HEK293T (cell line): ENCODE data around the gene TTC28.

Experiments
- ARNT ChIP-seq: fragments of 450-650 bp; IDR thresholded peaks from 2 replicates; pipeline ENCODE4 v1.6.1; 2017; ENCODE audit warnings: mild to moderate bottlenecking
- FOXA1 ChIP-seq: fragments of 450-650 bp; IDR thresholded peaks from 2 replicates; pipeline ENCODE4 v1.6.1; 2016; ENCODE audit warnings: mild to moderate bottlenecking
- FOXK2 ChIP-seq: fragments of 450-650 bp; IDR thresholded peaks from 2 replicates; pipeline ENCODE4 v1.6.1; 2016; ENCODE audit warnings: mild to moderate bottlenecking
- FOXM1 ChIP-seq: fragments of 450-650 bp; IDR thresholded peaks from 2 replicates; pipeline ENCODE4 v1.6.1; 2017; ENCODE audit warnings: mild to moderate bottlenecking, borderline replicate concordance
- L3MBTL2 ChIP-seq: fragments of 450-650 bp; conservative IDR thresholded peaks from 2 replicates; pipeline ENCODE4 v1.6.1; 2016; ENCODE audit warnings: mild to moderate bottlenecking
- LEF1 ChIP-seq: fragments of 450-650 bp; IDR thresholded peaks from 2 replicates; pipeline ENCODE4 v1.6.1; 2017; ENCODE audit warnings: mild to moderate bottlenecking, borderline replicate concordance
- NFRKB ChIP-seq: fragments of 450-650 bp; IDR thresholded peaks from 2 replicates; pipeline ENCODE4 v1.6.1; 2016; ENCODE audit warnings: mild to moderate bottlenecking, moderate library complexity
- PKNOX1 ChIP-seq: fragments of 450-650 bp; IDR thresholded peaks from 2 replicates; pipeline ENCODE4 v1.6.1; 2016
- SP1 ChIP-seq: fragments of 450-650 bp; IDR thresholded peaks from 2 replicates; pipeline ENCODE4 v1.6.1; 2017
- SUZ12 ChIP-seq: fragments of 450-650 bp; IDR thresholded peaks from 2 replicates; pipeline ENCODE4 v1.6.1; 2016; ENCODE audit warnings: mild to moderate bottlenecking
- TARDBP ChIP-seq: fragments of 450-650 bp; IDR thresholded peaks from 2 replicates; pipeline ENCODE4 v1.6.1; 2016
- ZNF384 ChIP-seq: fragments of 450-650 bp; IDR thresholded peaks from 2 replicates; pipeline ENCODE4 v1.6.1; 2016

- no peak for TF ChIP-seq PKNOX1
- TF ChIP-seq L3MBTL2 = no peak
- TF ChIP-seq SP1 = no peak
- TF ChIP-seq FOXK2 = no peak
- no peak for TF ChIP-seq LEF1
- no peak for TF ChIP-seq SUZ12
- TF ChIP-seq ARNT = no peak
- TF ChIP-seq FOXA1 = no peak
- no peak for TF ChIP-seq FOXM1
- TF ChIP-seq TARDBP = no peak
- TF ChIP-seq NFRKB = no peak
- no peak for TF ChIP-seq ZNF384
These were observed 494.5 kb downstream of the TTC28 start for GRCh38 chr22:28185130-28185529.
